Activated gamma-delta T cell (primary cell): Measurements from ENCODE around the gene MEF2C.
A peak's percentile ranks its signal among the peaks of the same experiment; 100 is the strongest.

Experiments
- DNase-seq: peaks from one replicate; lab custom pipeline; 2025; lab: John Stamatoyannopoulos, UW

Gene MEF2C

GRCh38 chr5:88718736-88719135 lies 164.2 kb downstream of the MEF2C start:
- DNase-seq = no peak

- DNase-seq = no peak
Observed at GRCh38 chr5:88716101-88716500, 166.9 kb downstream of the MEF2C start.

- DNase-seq = no peak
Observed at GRCh38 chr5:88715503-88715902, 167.5 kb downstream of the MEF2C start.

- no peak for DNase-seq
Observed at GRCh38 chr5:88713818-88714217, 169.2 kb downstream of the MEF2C start.

GRCh38 chr5:88708682-88709398 lies 174.1 kb downstream of the MEF2C start:
- no peak for DNase-seq

- DNase-seq = no peak
Observed at GRCh38 chr5:88708021-88708420, 175.0 kb downstream of the MEF2C start.

- DNase-seq = no peak
Observed at GRCh38 chr5:88707216-88707965, 175.6 kb downstream of the MEF2C start.

- DNase-seq = no peak
Observed at GRCh38 chr5:88702332-88702731, 180.7 kb downstream of the MEF2C start.

GRCh38 chr5:88700121-88700520 lies 182.9 kb downstream of the MEF2C start:
- no peak for DNase-seq

- no peak for DNase-seq
Observed at GRCh38 chr5:88698290-88698689, 184.7 kb downstream of the MEF2C start.

- no peak for DNase-seq
Observed at GRCh38 chr5:88696466-88696865, 186.5 kb downstream of the MEF2C start.

GRCh38 chr5:88695931-88696330 lies 187.1 kb downstream of the MEF2C start:
- DNase-seq = no peak

- DNase-seq = no peak
Observed at GRCh38 chr5:88695232-88695631, 187.8 kb downstream of the MEF2C start.

- no peak for DNase-seq
Observed at GRCh38 chr5:88694023-88694679, 188.8 kb downstream of the MEF2C start.

GRCh38 chr5:88693071-88693932 lies 189.7 kb downstream of the MEF2C start:
- DNase-seq = no peak

- DNase-seq = no peak
Observed at GRCh38 chr5:88691945-88692868, 190.8 kb downstream of the MEF2C start.

- no peak for DNase-seq
Observed at GRCh38 chr5:88691230-88691582, 191.8 kb downstream of the MEF2C start.

- peak; percentile 8 for DNase-seq
Observed at GRCh38 chr5:88690409-88691229, 192.4 kb downstream of the MEF2C start.

- no peak for DNase-seq
Observed at GRCh38 chr5:88689668-88690408, 193.1 kb downstream of the MEF2C start.
